Activated CD8-positive, alpha-beta T cell treated with anti-CD3 and anti-CD28 coated beads, Interleukin-2, amount 10 ng/mL, durations not matched to agents 7 days and 5 days (primary cell): Measurements from ENCODE around the gene SPEM2. TPM values are rescaled to one million over a fixed set of nuclear protein-coding genes. Genes with fewer than 3 reads are reported as not detected.

ENCODE experiments used
- ATAC-seq: fragments of 150-1000 bp; cut with Tn5 transposase; one replicate; pipeline ENCODE4 v1.10.0; 2021; ENCODE audit warnings: moderate library complexity
- CTCF ChIA-PET: fragments of 350-600 bp; sonication (Branson Sonifier 250); formaldehyde crosslinking; loops from one replicate; lab custom pipeline; 2021; ENCODE audit warnings: antibody characterized with exemption; lab: Charles Lee
- POLR2A ChIA-PET: fragments of 350-600 bp; sonication (Branson Sonifier 250); formaldehyde crosslinking; loops from one replicate; lab custom pipeline; 2021; ENCODE audit warnings: antibody characterized with exemption; lab: Charles Lee
- DNase-seq: peaks from one replicate; pipeline ENCODE4 v3.0.0-alpha.2; 2020
- H3K27ac Mint-ChIP-seq: one replicate; pipeline ENCODE4 v1.8.0; 2021; ENCODE audit warnings: mild to moderate bottlenecking, mixed read lengths
- H3K27me3 Mint-ChIP-seq: one replicate; pipeline ENCODE4 v1.8.0; 2021; ENCODE audit warnings: low read depth, mixed read lengths
- H3K36me3 Mint-ChIP-seq: one replicate; pipeline ENCODE4 v1.8.0; 2021; ENCODE audit warnings: low read depth, mixed read lengths
- H3K4me1 Mint-ChIP-seq: one replicate; pipeline ENCODE4 v1.8.0; 2021; ENCODE audit warnings: low read depth, mixed read lengths
- H3K4me3 Mint-ChIP-seq: one replicate; pipeline ENCODE4 v1.8.0; 2021; ENCODE audit warnings: mild to moderate bottlenecking, mixed read lengths
- H3K9me3 Mint-ChIP-seq: one replicate; pipeline ENCODE4 v1.8.0; 2022; ENCODE audit warnings: mixed read lengths; ENCODE audit not compliant: insufficient read depth
- total RNA-seq, 2 experiments: library from RNA; stranded (reverse); gene quantifications; one replicate each; pipeline ENCODE4 v1.2.3, GENCODE V29; 2021

The SPEM2 gene
- total RNA-seq, 2 experiments from 2014 or later, result not detected

GRCh38 chr17:7391307-7391706 is 34.1 kb upstream of the SPEM2 start:
- no peak overlapping the region for H3K27ac Mint-ChIP-seq
- DNase-seq (no peak), ATAC-seq (no peak)
- no peak overlapping the region for H3K4me3 Mint-ChIP-seq
- peaks cover 26% of the 10 kb centered on the region for H3K4me1 Mint-ChIP-seq
- ChIA-PET CTCF (no interaction called here), POLR2A (no interaction called here)
- H3K36me3 Mint-ChIP-seq, result peaks cover 33% of the 10 kb centered on the region
- H3K9me3 Mint-ChIP-seq, result no peaks in the 10 kb centered on the region
- no peaks in the 10 kb centered on the region for H3K27me3 Mint-ChIP-seq

GRCh38 chr17:7392696-7393612 is 32.5 kb upstream of the SPEM2 start:
- ChIA-PET POLR2A (interaction anchor here (1.9 kb wide), 1 partner anchor 11 kb away, joined by 10 read pairs; the partner anchor contains the start of gene TMEM256), CTCF (interaction anchor here (2.4 kb wide), 1 partner anchor 11 kb away, joined by 6 read pairs; the partner anchor contains the start of gene TMEM256)
- DNase-seq (no peak), ATAC-seq (no peak)
- peak overlapping the region; percentile 49 for H3K27ac Mint-ChIP-seq
- H3K27me3 Mint-ChIP-seq, result no peaks in the 10 kb centered on the region
- H3K9me3 Mint-ChIP-seq, result no peaks in the 10 kb centered on the region
- H3K4me3 Mint-ChIP-seq, result peak overlapping the region; percentile 92
- H3K36me3 Mint-ChIP-seq, result peaks cover 33% of the 10 kb centered on the region
- peaks cover 26% of the 10 kb centered on the region for H3K4me1 Mint-ChIP-seq

- peak; percentile 64 for ATAC-seq
- ChIA-PET CTCF (interaction anchor here (0.7 to 2.4 kb wide), 5 partner anchors 10 to 64 kb away, joined by 3 to 6 read pairs (median 4); partner anchors contain the start of genes NEURL4, TMEM102, TMEM256 and TMEM95), POLR2A (interaction anchor here (1.9 kb wide), 1 partner anchor 10 kb away, joined by 10 read pairs; the partner anchor contains the start of gene TMEM256)
These were observed 31.6 kb upstream of the SPEM2 start for GRCh38 chr17:7393613-7394451.

GRCh38 chr17:7394452-7395191 is 30.8 kb upstream of the SPEM2 start, which contains the start of gene PLSCR3:
PLSCR3 (minus strand) TSS chr17:7394525; CDS start chr17:7394110, 415 bp downstream.
- no peaks in the 10 kb centered on the region for H3K9me3 Mint-ChIP-seq
- ATAC-seq, result peak; percentile 91
- no peaks in the 10 kb centered on the region for H3K27me3 Mint-ChIP-seq
- POLR2A ChIA-PET, result interaction anchor here (1.9 kb wide), 1 partner anchor 9 kb away, joined by 10 read pairs; the partner anchor contains the start of gene TMEM256
- H3K27ac Mint-ChIP-seq, result peak within 1 kb of the TSS; percentile 94
- DNase-seq, result peak; percentile 82
- H3K4me1 Mint-ChIP-seq, result peaks cover 23% of the 10 kb centered on the region
- H3K4me3 Mint-ChIP-seq, result peak within 1 kb of the TSS; percentile 92
- H3K36me3 Mint-ChIP-seq, result peaks cover 25% of the 10 kb centered on the region
- CTCF ChIA-PET, result interaction anchor here (0.7 to 2.4 kb wide), 6 partner anchors 9 to 97 kb away, joined by 3 to 6 read pairs (median 4); partner anchors contain the start of genes NEURL4, TMEM102, TMEM256 and TMEM95

More at GRCh38 chr17:7393613-7394451, 31.6 kb upstream of the SPEM2 start:
- peak overlapping the region; percentile 87 for H3K27ac Mint-ChIP-seq
- peaks cover 33% of the 10 kb centered on the region for H3K36me3 Mint-ChIP-seq
- H3K4me1 Mint-ChIP-seq, result peaks cover 26% of the 10 kb centered on the region
- no peaks in the 10 kb centered on the region for H3K27me3 Mint-ChIP-seq
- H3K9me3 Mint-ChIP-seq, result no peaks in the 10 kb centered on the region
- peak; percentile 70 for DNase-seq
- peak overlapping the region; percentile 92 for H3K4me3 Mint-ChIP-seq

GRCh38 chr17:7396147-7396546 is 29.3 kb upstream of the SPEM2 start:
- POLR2A ChIA-PET, result no interaction called here
- DNase-seq, result no peak

GRCh38 chr17:7398612-7399011 is 26.8 kb upstream of the SPEM2 start:
- Mint-ChIP-seq H3K4me1 (peaks cover 16% of the 10 kb centered on the region), H3K36me3 (peaks cover 2% of the 10 kb centered on the region), H3K27me3 (no peaks in the 10 kb centered on the region), H3K27ac (no peak overlapping the region), H3K4me3 (no peak overlapping the region), H3K9me3 (no peaks in the 10 kb centered on the region)
- DNase-seq (no peak), ATAC-seq (no peak)
- ChIA-PET POLR2A (interaction anchor here (0.9 kb wide), 1 partner anchor 33 kb away, joined by 4 read pairs; no protein-coding TSS in a partner anchor), CTCF (interaction anchor here (0.6 kb wide), 1 partner anchor 37 kb away, joined by 4 read pairs; the partner anchor contains the start of gene TMEM102)

More at GRCh38 chr17:7396147-7396546, 29.3 kb upstream of the SPEM2 start:
- no peak overlapping the region for H3K27ac Mint-ChIP-seq
- no peak for ATAC-seq
- peaks cover 23% of the 10 kb centered on the region for H3K4me1 Mint-ChIP-seq
- H3K27me3 Mint-ChIP-seq, result no peaks in the 10 kb centered on the region
- no peak overlapping the region for H3K4me3 Mint-ChIP-seq
- no peaks in the 10 kb centered on the region for H3K9me3 Mint-ChIP-seq
- peaks cover 17% of the 10 kb centered on the region for H3K36me3 Mint-ChIP-seq
- CTCF ChIA-PET, result no interaction called here

- ChIA-PET POLR2A (interaction anchor here (0.6 to 2.2 kb wide), 7 partner anchors 9 to 171 kb away, joined by 3 to 10 read pairs (median 4); partner anchors contain the start of genes NEURL4, PLSCR3 and POLR2A), CTCF (interaction anchor here (0.6 to 3.8 kb wide), 7 partner anchors 10 to 122 kb away, joined by 3 to 22 read pairs (median 4); partner anchors contain the start of genes PLSCR3, SLC2A4, TMEM102 and TMEM95)
- Mint-ChIP-seq H3K27me3 (peaks cover 9% of the 10 kb centered on the region), H3K4me3 (peak overlapping the region; percentile 95), H3K36me3 (peaks cover 2% of the 10 kb centered on the region), H3K4me1 (peaks cover 18% of the 10 kb centered on the region), H3K9me3 (no peaks in the 10 kb centered on the region), H3K27ac (peak overlapping the region; percentile 94)
- DNase-seq, result peak; percentile 49
- no peak for ATAC-seq
These were observed 22.2 kb upstream of the SPEM2 start for GRCh38 chr17:7403043-7403726.

GRCh38 chr17:7403727-7403976 is 21.8 kb upstream of the SPEM2 start:
- peak overlapping the region; percentile 94 for H3K27ac Mint-ChIP-seq
- ATAC-seq (no peak), DNase-seq (no peak)
- peaks cover 2% of the 10 kb centered on the region for H3K36me3 Mint-ChIP-seq
- peaks cover 18% of the 10 kb centered on the region for H3K4me1 Mint-ChIP-seq
- ChIA-PET CTCF (interaction anchor here (0.8 to 3.8 kb wide), 7 partner anchors 10 to 123 kb away, joined by 3 to 22 read pairs (median 6); partner anchors contain the start of genes PLSCR3, SLC2A4, TMEM102 and TMEM95), POLR2A (interaction anchor here (0.5 to 2.2 kb wide), 9 partner anchors 9 to 170 kb away, joined by 3 to 10 read pairs (median 4); partner anchors contain the start of genes NEURL4, PLSCR3 and POLR2A)
- H3K4me3 Mint-ChIP-seq, result peak overlapping the region; percentile 95
- H3K27me3 Mint-ChIP-seq, result peaks cover 9% of the 10 kb centered on the region
- H3K9me3 Mint-ChIP-seq, result no peaks in the 10 kb centered on the region

GRCh38 chr17:7403977-7404736 is 21.3 kb upstream of the SPEM2 start, which contains the start of gene TMEM256:
TMEM256 (minus strand) TSS chr17:7404097; CDS start chr17:7404084, 13 bp downstream.
- peaks cover 2% of the 10 kb centered on the region for H3K36me3 Mint-ChIP-seq
- ChIA-PET POLR2A (interaction anchor here (0.5 to 2.2 kb wide), 9 partner anchors 9 to 170 kb away, joined by 3 to 10 read pairs (median 4); partner anchors contain the start of genes NEURL4, PLSCR3 and POLR2A), CTCF (interaction anchor here (0.8 to 3.8 kb wide), 4 partner anchors 11 to 123 kb away, joined by 4 to 22 read pairs (median 7); partner anchors contain the start of genes PLSCR3, SLC2A4 and TMEM102)
- DNase-seq, result peak; percentile 99
- peak; percentile 94 for ATAC-seq
- H3K9me3 Mint-ChIP-seq, result no peaks in the 10 kb centered on the region
- peak within 1 kb of the TSS; percentile 95 for H3K4me3 Mint-ChIP-seq
- H3K27ac Mint-ChIP-seq, result peak within 1 kb of the TSS; percentile 94
- peaks cover 18% of the 10 kb centered on the region for H3K4me1 Mint-ChIP-seq
- peaks cover 9% of the 10 kb centered on the region for H3K27me3 Mint-ChIP-seq
